Measurements from ENCODE around the gene CHRM4.
A peak's percentile ranks its signal among the peaks of the same experiment; 100 is the strongest.

The CHRM4 gene

DNA sequence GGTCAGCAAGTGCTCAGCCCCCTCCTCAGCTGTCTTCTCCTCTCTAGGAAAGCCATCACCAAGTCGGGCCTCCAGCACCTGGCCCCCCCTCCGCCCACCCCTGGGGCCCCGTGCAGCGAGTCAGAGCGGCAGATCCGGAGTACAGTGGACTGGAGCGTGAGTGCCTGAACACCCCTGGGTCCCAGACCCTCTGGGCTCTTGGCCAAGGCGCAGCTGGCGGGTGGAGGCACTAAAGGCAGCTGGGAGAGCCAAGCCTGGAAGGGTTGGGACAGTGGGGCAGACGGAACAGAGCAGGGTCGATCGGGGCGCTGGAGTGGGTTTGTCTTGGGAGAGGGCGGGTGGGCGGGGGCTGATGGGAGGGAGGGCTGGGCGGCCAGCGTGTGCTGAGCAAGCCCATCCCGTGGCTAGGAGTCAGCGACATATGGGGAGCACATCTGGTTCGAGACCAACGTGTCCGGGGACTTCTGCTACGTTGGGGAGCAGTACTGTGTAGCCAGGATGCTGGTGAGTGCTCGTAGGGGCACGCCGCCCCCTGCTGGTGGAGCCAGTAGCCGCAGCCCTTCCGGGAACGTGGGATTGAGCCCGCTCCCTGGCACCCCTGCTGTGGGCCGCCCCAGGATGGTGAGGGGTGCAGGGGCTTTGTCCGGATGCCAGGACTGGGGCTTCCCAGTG, 24.2 kb downstream of the CHRM4 start:
- no peak overlapping the region for H3K9ac ChIP-seq
- no peak overlapping the region for H3K27ac ChIP-seq
- no peaks in the 10 kb centered on the region for H4K20me1 ChIP-seq (ENCODE audit: insufficient read depth)
- H3K4me3 ChIP-seq (IDR thresholded peaks at IDR 0.05; ENCODE audit: insufficient read depth, low read depth, low read length): no peak overlapping the region
- TF ChIP-seq, protein P1, sequence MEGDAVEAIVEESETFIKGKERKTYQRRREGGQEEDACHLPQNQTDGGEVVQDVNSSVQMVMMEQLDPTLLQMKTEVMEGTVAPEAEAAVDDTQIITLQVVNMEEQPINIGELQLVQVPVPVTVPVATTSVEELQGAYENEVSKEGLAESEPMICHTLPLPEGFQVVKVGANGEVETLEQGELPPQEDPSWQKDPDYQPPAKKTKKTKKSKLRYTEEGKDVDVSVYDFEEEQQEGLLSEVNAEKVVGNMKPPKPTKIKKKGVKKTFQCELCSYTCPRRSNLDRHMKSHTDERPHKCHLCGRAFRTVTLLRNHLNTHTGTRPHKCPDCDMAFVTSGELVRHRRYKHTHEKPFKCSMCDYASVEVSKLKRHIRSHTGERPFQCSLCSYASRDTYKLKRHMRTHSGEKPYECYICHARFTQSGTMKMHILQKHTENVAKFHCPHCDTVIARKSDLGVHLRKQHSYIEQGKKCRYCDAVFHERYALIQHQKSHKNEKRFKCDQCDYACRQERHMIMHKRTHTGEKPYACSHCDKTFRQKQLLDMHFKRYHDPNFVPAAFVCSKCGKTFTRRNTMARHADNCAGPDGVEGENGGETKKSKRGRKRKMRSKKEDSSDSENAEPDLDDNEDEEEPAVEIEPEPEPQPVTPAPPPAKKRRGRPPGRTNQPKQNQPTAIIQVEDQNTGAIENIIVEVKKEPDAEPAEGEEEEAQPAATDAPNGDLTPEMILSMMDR (conservative IDR thresholded peaks at IDR 0.05; ENCODE audit: low read depth, low read length): peak; percentile 50; the same call in 1 of the 2 replicates
- H3K4me1 ChIP-seq (ENCODE audit: low read depth, poor library complexity, severe bottlenecking): no peaks in the 10 kb centered on the region
- H3K4me2 ChIP-seq: no peak overlapping the region
- H3K79me2 ChIP-seq (ENCODE audit: insufficient read depth, low read depth): no peaks in the 10 kb centered on the region
- no peak overlapping the region for H2AFZ ChIP-seq (ENCODE audit: low read depth)
- no peaks in the 10 kb centered on the region for H3K36me3 ChIP-seq (ENCODE audit: insufficient read depth)
- H3K27me3 ChIP-seq (ENCODE audit: insufficient read depth, low read depth): no peaks in the 10 kb centered on the region

DNA sequence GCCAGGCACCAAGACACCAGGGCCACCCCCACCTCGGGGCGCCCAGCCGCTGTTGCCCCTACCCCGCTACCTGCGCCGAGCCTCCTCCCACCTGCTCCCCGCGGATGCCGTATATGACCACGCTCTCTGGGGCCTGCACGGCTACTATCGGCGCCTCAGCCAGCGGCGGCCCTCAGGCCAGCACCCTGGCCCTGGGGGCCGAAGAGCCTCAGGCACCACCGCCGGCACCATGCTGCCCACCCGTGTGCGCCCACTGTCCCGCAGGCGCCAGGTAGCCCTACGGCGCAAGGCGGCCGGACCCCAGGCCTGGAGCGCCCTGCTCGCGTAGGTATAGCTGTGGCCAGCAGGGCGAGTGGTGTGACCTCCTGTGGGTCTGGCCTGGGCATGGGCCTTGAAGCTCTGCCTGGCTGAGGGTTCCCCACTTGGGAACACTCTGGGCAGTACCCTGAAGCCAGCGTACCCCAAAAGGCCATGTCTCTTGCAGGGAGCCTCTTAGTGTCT, 24.9 kb downstream of the CHRM4 start:
- no peaks in the 10 kb centered on the region for H3K79me2 ChIP-seq (ENCODE audit: insufficient read depth, low read depth)
- no peak overlapping the region for H2AFZ ChIP-seq (ENCODE audit: low read depth)
- H3K4me2 ChIP-seq: no peak overlapping the region
- TF ChIP-seq, protein P1 (conservative IDR thresholded peaks at IDR 0.05; ENCODE audit: low read depth, low read length): no peak
- H3K4me3 ChIP-seq (IDR thresholded peaks at IDR 0.05; ENCODE audit: insufficient read depth, low read depth, low read length): no peak overlapping the region
- no peaks in the 10 kb centered on the region for H3K27me3 ChIP-seq (ENCODE audit: insufficient read depth, low read depth)
- H3K27ac ChIP-seq: no peak overlapping the region
- H3K4me1 ChIP-seq (ENCODE audit: low read depth, poor library complexity, severe bottlenecking): no peaks in the 10 kb centered on the region
- no peak overlapping the region for H3K9ac ChIP-seq
- H3K36me3 ChIP-seq (ENCODE audit: insufficient read depth): no peaks in the 10 kb centered on the region
- H4K20me1 ChIP-seq (ENCODE audit: insufficient read depth): no peaks in the 10 kb centered on the region

DNA sequence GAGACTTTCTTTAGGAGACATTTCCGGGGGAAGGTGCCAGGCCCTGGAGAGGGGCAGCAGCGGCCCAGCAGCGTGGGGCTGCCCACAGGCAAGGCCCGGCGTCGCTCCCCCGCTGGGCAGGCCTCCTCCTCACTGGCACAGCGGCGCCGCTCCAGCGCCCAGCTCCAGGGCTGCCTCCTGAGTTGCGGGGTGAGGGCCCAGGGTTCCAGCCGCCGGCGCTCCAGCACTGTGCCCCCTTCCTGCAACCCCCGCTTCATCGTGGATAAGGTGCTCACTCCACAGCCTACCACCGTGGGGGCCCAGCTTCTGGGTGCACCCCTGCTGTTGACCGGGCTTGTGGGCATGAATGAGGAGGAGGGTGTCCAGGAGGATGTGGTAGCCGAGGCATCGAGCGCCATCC, 25.3 kb downstream of the CHRM4 start:
- H3K36me3 ChIP-seq (ENCODE audit: insufficient read depth): no peaks in the 10 kb centered on the region
- no peak overlapping the region for H2AFZ ChIP-seq (ENCODE audit: low read depth)
- TF ChIP-seq, protein P1 (conservative IDR thresholded peaks at IDR 0.05; ENCODE audit: low read depth, low read length): no peak
- H3K79me2 ChIP-seq (ENCODE audit: insufficient read depth, low read depth): no peaks in the 10 kb centered on the region; the same call in 1 of the 2 replicates
- H3K4me1 ChIP-seq (ENCODE audit: low read depth, poor library complexity, severe bottlenecking): no peaks in the 10 kb centered on the region
- no peak overlapping the region for H3K27ac ChIP-seq
- no peaks in the 10 kb centered on the region for H4K20me1 ChIP-seq (ENCODE audit: insufficient read depth)
- no peak overlapping the region for H3K4me2 ChIP-seq
- no peak overlapping the region for H3K4me3 ChIP-seq (IDR thresholded peaks at IDR 0.05; ENCODE audit: insufficient read depth, low read depth, low read length)
- H3K9ac ChIP-seq: no peak overlapping the region
- H3K27me3 ChIP-seq (ENCODE audit: insufficient read depth, low read depth): no peaks in the 10 kb centered on the region

DNA sequence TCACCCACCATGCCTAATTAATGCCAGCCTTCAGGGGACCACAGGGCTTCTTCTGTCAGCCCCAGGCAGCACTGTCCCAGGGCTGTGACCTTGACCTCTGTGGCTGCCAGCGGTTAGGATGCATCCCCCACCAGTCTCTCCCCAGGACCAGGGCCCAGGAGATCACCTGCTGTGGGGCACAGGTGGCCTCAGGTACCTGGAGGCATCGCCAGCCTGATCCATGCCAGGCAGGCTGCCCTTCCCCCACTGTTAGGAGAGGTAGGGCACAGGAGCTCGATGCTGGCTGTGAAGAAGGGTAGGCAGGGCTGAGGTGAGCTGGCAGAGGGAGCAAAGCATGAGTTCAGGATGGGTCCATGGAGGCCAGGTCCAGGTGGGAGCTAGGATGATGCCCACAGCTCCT, 26.8 kb downstream of the CHRM4 start:
- Histone ChIP-seq H3K79me2 (ENCODE audit: insufficient read depth, low read depth) (no peaks in the 10 kb centered on the region; the same call in 1 of the 2 replicates), H2AFZ (ENCODE audit: low read depth) (no peak overlapping the region), H3K36me3 (ENCODE audit: insufficient read depth) (no peaks in the 10 kb centered on the region), H3K4me3 (IDR thresholded peaks at IDR 0.05; ENCODE audit: insufficient read depth, low read depth, low read length) (no peak overlapping the region), H4K20me1 (ENCODE audit: insufficient read depth) (no peaks in the 10 kb centered on the region), H3K9ac (no peak overlapping the region), H3K4me2 (no peak overlapping the region), H3K27ac (no peak overlapping the region), H3K4me1 (ENCODE audit: low read depth, poor library complexity, severe bottlenecking) (no peaks in the 10 kb centered on the region), H3K27me3 (ENCODE audit: insufficient read depth, low read depth) (no peaks in the 10 kb centered on the region)
- TF ChIP-seq, protein P1 (conservative IDR thresholded peaks at IDR 0.05; ENCODE audit: low read depth, low read length): no peak
